ENCODE data around the gene PKIB.

DNA sequence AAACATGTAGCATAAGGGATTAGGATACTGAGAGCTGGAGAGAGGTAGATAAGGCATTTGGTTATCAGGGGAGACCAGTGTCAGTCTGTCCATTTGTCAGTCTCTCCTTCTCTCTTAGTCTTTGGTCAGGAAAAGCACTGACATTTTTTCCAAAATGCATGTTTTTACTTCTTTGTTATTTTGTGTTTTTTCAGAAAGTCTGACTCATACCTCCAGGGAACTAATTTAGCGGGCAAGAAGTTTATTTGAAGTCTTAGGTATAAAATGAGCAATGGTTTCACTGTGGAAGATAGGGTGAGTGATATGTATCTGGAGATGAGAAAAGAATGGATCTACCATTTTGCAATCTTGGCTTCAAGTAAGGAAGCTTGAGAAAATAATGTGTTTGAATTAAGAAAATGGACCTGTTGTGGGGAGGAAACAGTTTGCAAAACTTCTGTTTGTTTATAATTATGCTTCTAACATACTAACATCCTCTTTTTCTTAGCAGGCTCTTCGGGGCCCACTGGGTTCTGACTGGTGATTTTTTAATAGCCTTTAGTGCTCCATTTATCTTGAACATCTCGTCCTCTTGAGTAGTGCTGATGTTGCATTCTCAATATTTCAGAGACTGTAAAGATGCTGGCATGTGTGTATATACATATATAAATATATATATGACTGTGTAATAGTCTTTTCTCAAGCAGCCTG, 102.4 kb downstream of the PKIB start:
- TF ChIP-seq YY1 (IDR thresholded peaks at IDR 0.05; ENCODE audit: insufficient read depth, insufficient read length) (no peak), ZNF274 (IDR thresholded peaks at IDR 0.05; ENCODE audit: low read depth, low read length) (no peak)

Measured in NT2/D1 (cell line).